ENCODE measurements around the gene MRPL45. TPM values are rescaled to one million over a fixed set of nuclear protein-coding genes. Genes with fewer than 3 reads are reported as not detected.

Gene MRPL45
- total and polyA plus RNA-seq, 4 donors = 16.3 to 36.0 (median 23.1) TPM

DNA sequence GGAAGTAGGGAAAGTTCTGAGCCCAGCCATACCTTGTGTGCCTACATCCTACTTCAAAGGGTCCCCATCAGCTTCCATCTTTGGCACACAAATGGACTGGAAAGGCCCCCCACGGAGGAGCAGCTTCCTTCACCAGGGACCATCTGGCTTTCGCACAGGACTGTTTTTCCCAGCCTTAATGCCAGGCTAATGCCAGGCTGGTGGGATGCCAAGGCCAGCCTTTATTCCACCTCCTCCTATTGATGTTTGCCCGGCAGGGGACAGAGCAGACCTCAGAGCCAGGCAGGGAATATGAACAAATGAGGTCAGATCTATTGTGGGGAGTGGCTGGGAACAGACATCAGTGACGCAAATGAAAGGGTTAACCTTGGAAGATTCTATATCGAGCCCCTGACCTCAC is 41.1 kb downstream of the MRPL45 start:
- no peak for DNase-seq
- Histone ChIP-seq H3K4me3 (no peak overlapping the region), H3K27ac (ENCODE audit: low read depth in 1 of 2, low read length in 1 of 2) (no peak overlapping the region), H3K36me3 (ENCODE audit: control insufficient read depth in 4 of 4, insufficient read depth in 4 of 4, low read length in 4 of 4) (no peaks in the 10 kb centered on the region), H3K27me3 (ENCODE audit: control insufficient read depth in 3 of 3, insufficient read depth in 3 of 3, low read length in 2 of 3) (no peaks in the 10 kb centered on the region), H3K9ac (ENCODE audit: insufficient read depth in 1 of 2, low read length in 2 of 2) (no peak overlapping the region), H3K9me3 (ENCODE audit: control insufficient read depth in 4 of 4, insufficient read depth in 3 of 4, low read length in 3 of 4) (no peaks in the 10 kb centered on the region), H3K4me1 (ENCODE audit: control insufficient read depth in 5 of 5, insufficient read depth in 5 of 5, low read length in 5 of 5) (no peaks in the 10 kb centered on the region)
- ATAC-seq (ENCODE audit: insufficient read depth, low FRiP score) = no peak
- TF ChIP-seq, protein P1, sequence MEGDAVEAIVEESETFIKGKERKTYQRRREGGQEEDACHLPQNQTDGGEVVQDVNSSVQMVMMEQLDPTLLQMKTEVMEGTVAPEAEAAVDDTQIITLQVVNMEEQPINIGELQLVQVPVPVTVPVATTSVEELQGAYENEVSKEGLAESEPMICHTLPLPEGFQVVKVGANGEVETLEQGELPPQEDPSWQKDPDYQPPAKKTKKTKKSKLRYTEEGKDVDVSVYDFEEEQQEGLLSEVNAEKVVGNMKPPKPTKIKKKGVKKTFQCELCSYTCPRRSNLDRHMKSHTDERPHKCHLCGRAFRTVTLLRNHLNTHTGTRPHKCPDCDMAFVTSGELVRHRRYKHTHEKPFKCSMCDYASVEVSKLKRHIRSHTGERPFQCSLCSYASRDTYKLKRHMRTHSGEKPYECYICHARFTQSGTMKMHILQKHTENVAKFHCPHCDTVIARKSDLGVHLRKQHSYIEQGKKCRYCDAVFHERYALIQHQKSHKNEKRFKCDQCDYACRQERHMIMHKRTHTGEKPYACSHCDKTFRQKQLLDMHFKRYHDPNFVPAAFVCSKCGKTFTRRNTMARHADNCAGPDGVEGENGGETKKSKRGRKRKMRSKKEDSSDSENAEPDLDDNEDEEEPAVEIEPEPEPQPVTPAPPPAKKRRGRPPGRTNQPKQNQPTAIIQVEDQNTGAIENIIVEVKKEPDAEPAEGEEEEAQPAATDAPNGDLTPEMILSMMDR (IDR thresholded peaks at IDR 0.05; ENCODE audit: control extremely low read depth, extremely low read depth) = no peak
- 77 to 84% methylated on average over 5 of the region's 5 CpGs for WGBS, 2 donors

DNA sequence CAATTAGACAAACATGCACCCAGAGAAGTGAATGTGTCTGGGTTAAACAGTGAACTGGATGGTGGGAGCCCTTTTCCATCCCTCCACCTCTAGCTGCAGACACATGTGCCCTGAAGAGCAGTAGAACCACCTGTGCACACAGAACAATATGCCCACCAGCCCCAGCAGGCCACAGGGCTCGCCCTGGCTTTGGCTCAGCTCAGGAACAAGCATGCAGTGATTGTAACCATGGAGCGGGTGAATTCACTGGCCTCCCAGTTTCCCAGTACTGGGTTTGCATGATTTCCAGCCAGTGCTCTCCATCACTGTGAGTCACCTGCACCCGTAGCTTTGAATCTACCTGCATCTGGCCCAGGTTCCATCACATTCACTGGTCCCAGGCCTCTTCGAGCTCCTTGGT is 41.6 kb downstream of the MRPL45 start:
- DNase-seq (no peak), ATAC-seq (ENCODE audit: insufficient read depth, low FRiP score) (no peak)
- Histone ChIP-seq H3K27me3 (ENCODE audit: control insufficient read depth in 3 of 3, insufficient read depth in 3 of 3, low read length in 2 of 3) (no peaks in the 10 kb centered on the region), H3K9ac (ENCODE audit: insufficient read depth in 1 of 2, low read length in 2 of 2) (no peak overlapping the region), H3K4me3 (no peak overlapping the region), H3K27ac (ENCODE audit: low read depth in 1 of 2, low read length in 1 of 2) (no peak overlapping the region), H3K9me3 (ENCODE audit: control insufficient read depth in 4 of 4, insufficient read depth in 3 of 4, low read length in 3 of 4) (no peaks in the 10 kb centered on the region), H3K4me1 (ENCODE audit: control insufficient read depth in 5 of 5, insufficient read depth in 5 of 5, low read length in 5 of 5) (no peaks in the 10 kb centered on the region), H3K36me3 (ENCODE audit: control insufficient read depth in 4 of 4, insufficient read depth in 4 of 4, low read length in 4 of 4) (no peaks in the 10 kb centered on the region)
- WGBS, 2 donors = 91 to 95% methylated on average over 4 of the region's 4 CpGs
- TF ChIP-seq, protein P1 (IDR thresholded peaks at IDR 0.05; ENCODE audit: control extremely low read depth, extremely low read depth) = no peak

DNA sequence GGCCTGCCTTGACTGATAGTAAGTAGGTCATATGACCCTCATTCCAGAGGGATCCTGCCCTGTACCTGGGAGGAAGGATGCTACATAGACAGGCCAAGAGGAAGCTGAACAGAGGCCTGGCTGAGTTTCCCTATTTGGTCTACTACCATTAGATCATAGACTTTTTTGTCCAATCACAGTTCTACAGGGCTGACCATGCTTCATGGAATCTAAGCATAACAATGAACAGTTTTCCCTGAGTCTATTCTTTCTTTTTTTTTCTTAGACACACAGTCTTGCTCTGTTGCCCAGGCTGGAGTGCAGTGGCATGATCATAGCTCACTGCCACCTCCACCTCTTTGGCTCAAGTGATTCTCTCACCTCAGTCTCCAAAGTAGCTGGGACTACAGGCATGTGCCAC is 42.9 kb downstream of the MRPL45 start:
- no peaks in the 10 kb centered on the region for H3K27me3 ChIP-seq (ENCODE audit: control insufficient read depth in 3 of 3, insufficient read depth in 3 of 3, low read length in 2 of 3)

More for the DNA sequence above, 42.9 kb downstream of the MRPL45 start:
- DNase-seq (no peak), ATAC-seq (ENCODE audit: insufficient read depth, low FRiP score) (no peak)
- Histone ChIP-seq H3K27ac (ENCODE audit: low read depth in 1 of 2, low read length in 1 of 2) (no peak overlapping the region), H3K4me1 (ENCODE audit: control insufficient read depth in 5 of 5, insufficient read depth in 5 of 5, low read length in 5 of 5) (no peaks in the 10 kb centered on the region), H3K4me3 (no peak overlapping the region), H3K36me3 (ENCODE audit: control insufficient read depth in 4 of 4, insufficient read depth in 4 of 4, low read length in 4 of 4) (no peaks in the 10 kb centered on the region), H3K9ac (ENCODE audit: insufficient read depth in 1 of 2, low read length in 2 of 2) (no peak overlapping the region), H3K9me3 (ENCODE audit: control insufficient read depth in 4 of 4, insufficient read depth in 3 of 4, low read length in 3 of 4) (no peaks in the 10 kb centered on the region)
- TF ChIP-seq, protein P1 (IDR thresholded peaks at IDR 0.05; ENCODE audit: control extremely low read depth, extremely low read depth) = no peak

Measured in lung (tissue), 12 donors.